GM20431 (cell line): Measurements from ENCODE around the gene WDFY4.
"Not testable (repeated sequence)": the region's sequence is repeated elsewhere in the genome, so short reads cannot be mapped to it uniquely, and the experiment has no call there.

Source experiments
- in situ Hi-C: fragments of 300-500 bp; cut with MseI, MboI; formaldehyde crosslinking; loops from one replicate; pipeline ENCODE4 v1.15.0; 2020; ENCODE audit warnings: low sequenced_read_pairs; ENCODE audit not compliant: unreplicated experiment

The WDFY4 gene, protein sequence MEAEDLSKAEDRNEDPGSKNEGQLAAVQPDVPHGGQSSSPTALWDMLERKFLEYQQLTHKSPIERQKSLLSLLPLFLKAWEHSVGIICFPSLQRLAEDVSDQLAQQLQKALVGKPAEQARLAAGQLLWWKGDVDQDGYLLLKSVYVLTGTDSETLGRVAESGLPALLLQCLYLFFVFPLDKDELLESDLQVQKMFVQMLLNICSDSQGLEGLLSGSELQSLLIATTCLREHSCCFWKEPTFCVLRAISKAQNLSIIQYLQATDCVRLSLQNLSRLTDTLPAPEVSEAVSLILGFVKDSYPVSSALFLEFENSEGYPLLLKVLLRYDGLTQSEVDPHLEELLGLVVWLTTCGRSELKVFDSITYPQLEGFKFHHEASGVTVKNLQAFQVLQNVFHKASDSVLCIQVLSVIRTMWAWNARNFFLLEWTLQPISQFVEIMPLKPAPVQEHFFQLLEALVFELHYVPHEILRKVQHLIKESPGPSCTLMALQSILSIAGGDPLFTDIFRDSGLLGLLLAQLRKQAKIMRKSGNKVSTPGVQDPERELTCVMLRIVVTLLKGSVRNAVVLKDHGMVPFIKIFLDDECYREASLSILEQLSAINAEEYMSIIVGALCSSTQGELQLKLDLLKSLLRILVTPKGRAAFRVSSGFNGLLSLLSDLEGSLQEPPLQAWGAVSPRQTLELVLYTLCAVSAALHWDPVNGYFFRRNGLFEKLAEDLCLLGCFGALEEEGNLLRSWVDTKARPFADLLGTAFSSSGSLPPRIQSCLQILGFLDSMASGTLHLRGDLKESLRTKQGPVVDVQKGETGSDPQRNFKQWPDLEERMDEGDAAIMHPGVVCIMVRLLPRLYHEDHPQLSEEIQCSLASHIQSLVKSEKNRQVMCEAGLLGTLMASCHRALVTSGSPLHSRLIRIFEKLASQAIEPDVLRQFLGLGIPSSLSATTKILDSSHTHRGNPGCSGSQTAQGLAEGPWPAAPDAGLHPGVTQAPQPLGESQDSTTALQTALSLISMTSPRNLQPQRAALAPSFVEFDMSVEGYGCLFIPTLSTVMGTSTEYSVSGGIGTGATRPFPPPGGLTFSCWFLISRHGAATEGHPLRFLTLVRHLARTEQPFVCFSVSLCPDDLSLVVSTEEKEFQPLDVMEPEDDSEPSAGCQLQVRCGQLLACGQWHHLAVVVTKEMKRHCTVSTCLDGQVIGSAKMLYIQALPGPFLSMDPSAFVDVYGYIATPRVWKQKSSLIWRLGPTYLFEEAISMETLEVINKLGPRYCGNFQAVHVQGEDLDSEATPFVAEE (N-terminal part only)

DNA sequence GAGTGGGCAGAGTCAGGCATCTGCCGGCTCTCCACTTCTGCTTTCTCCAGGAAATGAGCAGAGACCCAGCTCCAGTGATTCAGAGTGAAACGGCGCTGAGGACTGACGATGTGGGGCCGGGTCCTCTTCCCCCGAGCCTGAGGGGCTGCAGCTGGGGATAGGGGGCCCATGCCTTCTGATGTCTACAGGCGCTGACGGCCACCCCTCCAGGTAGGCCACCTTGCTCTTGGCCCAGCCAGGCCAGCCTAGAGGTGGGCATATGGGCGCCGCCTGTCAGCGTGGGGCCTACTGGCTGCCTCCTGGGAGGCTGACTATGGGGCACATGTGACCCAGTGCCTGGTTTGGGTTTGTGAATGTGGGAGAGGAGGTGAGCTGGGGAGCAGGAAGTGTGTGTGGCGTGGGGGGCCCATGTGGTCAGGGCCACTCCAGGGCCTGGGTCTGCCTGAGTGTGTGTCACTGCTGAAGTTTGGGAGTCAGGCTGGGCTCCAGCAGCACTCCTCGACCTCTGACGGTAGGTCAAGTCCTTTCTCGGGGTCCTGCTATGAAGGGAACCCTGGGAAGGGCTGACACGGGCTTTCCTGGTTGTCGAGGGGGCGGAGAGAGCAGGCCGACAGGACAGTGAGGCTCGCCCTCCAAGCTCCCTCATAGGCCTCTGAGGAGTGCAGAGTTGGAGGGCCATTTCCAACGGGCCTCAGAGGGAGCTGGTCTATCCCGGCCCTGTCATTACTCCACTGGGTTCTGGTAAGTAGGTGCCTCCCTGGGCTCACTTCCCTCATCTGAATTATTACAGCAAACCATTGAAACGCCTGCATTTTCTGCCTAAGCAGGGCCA, at the start of gene WDFY4:
Gene WDFY4 (plus strand): TSS at position 82 of the 832 bp plus-strand sequence. CDS start 24,860 bp downstream, outside the sequence.
- in situ Hi-C loops = no loop called here

DNA sequence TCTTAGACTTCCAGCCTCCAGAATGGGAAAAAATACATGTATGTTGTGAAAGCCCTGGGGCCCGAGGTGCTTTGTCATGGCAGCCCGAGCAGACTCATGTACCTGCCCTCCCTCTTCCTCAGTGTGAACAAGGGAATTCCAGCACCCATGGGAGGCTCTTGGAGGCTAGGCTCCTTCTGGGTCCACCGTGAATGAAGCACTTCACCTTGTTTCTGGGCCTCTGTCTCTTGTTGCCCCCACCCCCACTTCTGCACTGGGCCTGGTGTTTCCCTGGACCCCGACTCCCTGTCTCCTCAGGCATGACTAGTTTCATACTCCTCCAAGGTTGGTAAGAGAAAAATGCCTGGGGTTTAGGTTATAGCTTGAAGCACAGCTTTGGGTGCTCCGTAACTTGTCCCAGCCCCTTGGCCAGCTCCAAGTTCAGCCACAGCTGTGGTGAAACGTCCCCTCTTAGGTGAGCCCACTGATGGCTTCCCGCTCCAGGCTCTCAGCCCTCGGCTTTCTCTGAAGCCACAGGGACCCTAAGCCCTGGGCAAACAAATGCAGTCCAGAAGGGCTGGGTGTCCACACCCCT, 49.6 kb upstream of the WDFY4 start:
- in situ Hi-C loops = no loop called here

DNA sequence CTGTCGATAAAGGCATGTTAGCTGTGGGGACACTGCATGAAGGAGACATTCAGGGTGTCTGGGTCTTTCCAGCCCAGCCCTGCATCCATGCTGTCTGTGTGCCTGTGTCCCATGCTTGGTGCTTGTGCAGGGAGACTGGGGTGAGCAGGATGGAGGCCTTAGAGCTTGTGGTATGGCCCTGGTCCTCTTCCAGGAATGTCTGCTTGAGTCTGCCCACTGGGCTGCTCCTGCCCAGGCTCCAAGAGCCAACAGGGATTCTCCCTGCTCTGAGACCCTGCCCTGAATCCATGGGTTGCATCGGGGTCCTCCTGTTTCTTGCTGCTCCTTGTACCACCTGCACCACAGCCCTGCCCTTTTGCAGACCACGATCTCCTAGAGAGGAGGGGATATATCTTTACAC, 48.4 kb upstream of the WDFY4 start:
- in situ Hi-C loops = no loop called here

DNA sequence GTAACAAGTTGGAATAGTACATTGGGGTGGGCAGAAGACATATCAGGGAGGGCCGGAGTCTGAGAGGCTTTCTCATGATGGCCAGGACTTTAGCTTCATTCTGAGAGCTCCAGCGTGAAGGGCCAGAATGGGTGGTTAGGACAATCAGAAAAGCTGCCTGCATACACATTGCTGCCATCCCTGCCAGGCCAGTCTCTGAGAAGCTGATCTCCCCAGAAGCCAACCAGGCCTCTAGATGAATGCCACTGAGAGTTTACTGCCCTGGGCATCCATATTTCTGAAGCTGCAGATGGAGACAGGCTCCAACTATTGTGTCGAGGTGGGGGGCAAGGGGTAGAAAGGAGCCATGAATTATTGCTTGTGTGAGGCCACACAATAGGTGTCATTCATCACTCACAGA, 47.8 kb upstream of the WDFY4 start:
- in situ Hi-C loops = no loop called here

DNA sequence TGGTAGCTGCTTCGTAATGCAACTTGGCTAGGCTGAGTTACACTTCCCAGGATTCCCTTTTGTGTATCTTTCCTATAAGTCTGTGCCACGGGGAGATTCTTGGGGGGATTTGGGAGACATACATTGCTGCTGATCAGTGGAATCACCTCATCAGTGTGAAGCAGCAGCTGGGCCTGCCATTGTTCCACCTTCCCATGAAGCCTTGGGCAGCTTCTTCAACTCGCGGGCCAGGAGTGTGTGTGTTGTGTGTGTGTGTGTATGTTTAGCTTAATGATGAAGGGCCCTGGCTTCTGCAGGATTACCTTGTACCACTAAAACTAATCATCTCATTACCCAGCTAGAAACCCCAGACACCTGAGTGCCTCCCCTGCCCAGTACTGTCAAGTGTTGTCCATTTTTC, 46.5 kb upstream of the WDFY4 start:
- in situ Hi-C loops = no loop called here

DNA sequence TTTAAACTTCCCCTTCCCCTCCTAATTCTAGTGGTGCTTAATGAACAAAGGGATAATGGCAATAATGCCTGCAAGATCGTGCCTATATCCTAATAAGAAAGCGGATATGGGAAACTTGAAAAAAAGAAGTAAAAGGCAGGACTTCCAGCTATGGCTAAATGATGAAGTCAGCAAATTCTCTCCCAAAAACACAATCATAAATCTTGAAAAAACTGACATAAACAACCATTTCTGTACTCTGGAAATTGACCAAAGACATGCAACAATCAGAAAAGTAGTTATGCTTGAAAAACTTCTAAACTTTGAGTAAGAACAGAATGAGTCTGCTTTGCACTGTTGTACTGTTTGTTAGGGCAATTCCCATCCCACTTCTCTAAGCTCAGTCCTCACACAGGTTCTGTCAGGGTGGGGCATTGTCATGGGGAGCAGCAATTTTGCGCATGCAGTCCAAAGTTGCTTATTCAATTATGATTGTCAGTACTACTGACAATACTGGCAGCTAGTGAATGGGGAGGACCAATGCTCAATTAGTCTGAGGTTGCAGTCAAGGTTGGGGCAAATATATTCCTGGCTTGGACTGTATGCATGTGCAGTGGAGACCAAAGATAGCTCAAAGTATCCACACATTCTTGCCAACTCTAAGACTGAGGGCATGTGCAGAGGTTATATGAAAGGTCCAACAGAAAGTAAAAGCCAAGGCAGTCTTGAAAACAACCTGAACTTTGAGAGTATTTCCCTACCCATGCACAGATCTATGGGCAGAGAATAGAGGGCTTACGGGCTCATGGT, 45.7 kb upstream of the WDFY4 start:
- in situ Hi-C loops = no loop called here

DNA sequence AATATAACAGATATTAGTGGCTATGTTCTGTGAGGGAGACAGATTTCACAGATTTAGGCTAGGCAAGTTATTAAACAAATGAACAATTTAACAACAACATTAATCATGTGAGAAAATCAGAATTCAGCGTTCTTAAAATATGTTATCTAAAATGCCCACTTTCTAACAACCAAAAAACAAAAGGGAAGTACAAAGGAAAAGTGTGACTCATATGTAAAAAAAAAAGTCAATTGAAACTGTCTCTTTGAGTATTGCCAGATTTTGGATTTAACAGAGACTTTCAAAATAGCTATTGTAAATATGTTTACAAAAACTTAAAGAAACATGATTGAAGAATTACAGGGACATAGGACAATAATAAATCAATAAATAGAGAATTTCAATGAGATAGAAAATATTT, 45.0 kb upstream of the WDFY4 start:
- in situ Hi-C loops = no loop called here

DNA sequence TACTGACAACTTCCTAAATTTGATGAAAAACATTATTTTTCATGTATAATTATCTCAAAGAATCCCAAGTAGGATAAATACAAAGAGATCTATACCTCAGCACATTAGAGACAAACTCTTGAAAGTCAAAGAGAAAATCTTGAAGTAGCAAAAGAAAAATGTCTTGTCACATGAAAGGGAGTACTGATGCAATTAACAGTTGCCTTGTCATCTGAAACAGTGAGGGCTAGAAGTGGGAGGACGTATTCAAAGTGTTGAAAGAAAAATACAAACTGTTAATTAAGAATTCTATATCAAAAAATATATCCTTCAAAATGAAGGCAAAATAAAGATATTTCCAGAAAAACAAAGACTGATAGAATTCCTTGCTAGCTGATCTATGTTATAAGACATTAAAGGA, 44.3 kb upstream of the WDFY4 start:
- in situ Hi-C loops = no loop called here

DNA sequence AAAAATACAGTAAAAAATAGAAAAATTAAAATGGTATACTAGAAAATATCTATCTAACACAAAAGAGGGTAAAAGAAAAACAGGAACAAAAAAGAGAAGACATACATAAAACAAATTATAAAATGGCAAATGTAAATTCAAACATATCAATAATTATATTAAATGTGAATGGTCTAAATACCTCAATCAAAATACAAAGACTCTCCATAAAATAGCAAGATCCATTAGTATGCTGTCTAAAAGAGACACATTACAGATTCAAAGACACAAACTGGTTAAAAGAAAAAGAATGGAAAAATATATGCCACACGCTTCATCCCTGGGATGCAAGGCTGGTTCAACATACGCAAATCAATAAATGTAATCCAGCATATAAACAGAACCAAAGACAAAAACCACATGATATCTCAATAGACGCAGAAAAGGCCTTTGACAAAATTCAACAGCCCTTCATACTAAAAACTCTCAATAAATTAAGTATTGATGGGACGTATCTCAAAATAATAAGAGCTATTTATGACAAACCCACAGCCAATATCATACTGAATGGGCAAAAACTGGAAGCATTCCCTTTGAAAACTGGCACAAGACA, 43.5 kb upstream of the WDFY4 start:
- in situ Hi-C loops = not testable (repeated sequence)

DNA sequence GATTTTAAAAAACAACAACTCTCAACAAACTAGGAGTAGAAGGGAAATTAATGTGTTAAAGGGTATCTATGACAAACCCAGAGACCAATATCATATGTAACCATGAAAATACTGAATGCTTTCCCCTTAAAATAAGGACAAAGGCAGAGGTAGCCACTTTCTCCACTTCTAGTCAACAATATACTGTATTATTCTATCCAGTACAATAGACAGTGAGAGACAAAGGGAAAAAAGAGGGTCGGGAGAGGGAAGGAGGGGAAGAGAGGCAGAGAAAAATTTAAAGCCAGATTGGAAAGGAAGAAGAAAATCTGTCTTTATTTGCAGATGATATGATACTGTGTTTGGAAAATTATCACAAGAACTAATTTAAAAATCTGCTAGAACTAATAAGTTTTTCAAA, 39.1 kb upstream of the WDFY4 start:
- in situ Hi-C loops = no loop called here

DNA sequence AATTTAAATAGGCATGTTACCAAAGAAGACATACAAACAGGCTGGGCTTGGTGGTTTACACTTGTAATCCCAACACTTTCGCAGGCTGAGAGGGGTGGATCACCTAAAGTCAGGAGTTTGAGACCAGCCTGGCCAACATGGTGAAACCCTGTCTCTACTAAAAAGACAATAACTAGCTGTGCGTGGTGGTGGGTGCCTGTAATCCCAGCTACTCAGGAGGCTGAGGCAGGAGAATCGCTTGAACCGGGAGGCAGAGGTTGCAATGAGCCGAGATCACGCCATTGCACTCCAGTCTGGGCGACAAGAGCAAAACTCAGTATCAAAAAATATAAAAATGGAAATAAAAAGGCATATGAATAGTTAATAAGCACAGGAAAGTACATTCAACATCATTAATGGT, 37.6 kb upstream of the WDFY4 start:
- in situ Hi-C loops = not testable (repeated sequence)

DNA sequence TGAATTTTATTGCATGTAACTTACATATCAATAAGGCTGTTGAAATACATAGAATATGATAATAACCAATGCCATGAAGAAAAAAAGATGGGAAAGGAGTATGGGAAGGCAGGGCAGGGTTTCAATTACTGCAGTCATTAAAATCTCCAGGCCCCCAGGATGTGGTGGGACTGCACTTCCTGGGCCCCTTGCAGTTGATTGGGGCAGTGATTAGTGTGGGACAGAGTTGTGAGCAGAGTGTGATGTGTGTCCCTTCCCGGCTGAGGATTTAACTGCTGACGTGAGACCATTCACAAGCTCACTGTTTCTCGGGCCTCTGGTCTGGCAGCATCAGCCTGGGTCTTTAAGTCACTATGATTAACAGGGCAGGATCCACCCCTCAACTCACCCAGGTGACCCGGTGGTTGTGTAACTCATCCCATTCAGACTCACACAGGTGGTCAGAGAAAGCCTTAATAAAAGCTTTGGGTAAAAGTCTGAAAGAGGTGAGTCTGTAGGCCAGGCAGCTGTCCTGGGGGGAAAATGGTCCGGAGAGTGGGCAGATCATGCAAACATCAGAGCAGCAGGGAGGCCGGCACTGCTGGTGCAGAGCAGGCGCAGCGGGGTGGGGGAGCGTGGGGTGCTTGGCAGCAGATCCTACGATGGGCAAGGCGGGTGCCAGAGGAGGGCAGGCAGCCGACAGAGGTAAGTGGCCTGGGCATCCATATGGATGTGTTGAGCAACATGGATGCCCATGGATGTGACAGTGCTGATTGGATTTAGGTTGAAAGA, 36.3 kb upstream of the WDFY4 start:
- in situ Hi-C loops = no loop called here

DNA sequence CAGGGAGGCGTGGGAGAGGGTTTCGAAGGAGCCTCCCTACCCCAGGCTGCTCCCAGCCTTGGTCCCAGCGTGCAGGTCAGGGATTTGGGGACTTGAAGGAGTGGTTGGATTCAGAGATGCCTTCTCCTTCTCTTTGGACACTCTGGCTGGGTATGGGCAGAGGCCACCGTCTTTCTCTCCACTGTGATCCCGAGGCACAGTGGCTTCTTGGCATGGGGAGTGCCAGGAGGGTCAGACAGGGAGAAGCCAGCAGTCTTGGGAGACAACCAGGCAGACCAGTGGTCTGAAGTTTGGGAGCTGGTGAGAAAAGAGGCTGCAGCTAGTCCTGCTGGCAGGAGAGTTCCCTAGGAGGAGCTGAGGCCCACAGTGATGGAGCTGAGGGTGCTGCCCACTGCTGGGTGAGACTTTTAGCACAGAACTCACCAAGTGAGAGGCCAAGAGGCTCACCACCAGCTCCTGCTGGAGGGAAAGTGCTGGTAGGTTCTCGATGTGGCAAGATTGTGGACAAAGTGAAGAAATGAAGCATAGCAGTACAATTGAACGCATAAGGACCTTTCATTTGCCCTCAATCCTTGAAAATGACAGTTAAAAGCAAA, 35.2 kb upstream of the WDFY4 start:
- in situ Hi-C loops = no loop called here

DNA sequence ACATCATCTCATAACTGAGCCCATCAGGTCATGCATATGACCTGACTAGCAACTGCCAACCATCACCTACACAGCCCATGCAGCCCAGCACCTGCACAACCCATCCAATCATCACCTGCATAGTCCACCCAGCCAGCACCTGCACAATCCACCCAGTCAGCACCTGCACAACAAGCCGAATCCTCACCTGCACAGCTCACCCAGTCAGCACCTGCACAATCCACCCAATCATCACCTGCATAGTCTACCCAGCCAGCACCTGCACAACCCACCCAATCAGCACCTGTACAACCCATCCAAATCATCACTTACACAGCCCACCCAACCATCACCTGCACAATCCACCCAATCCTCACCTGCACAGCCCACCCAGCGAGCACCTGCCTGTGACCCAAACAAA, 33.4 kb upstream of the WDFY4 start:
- in situ Hi-C loops = loop anchor here (5.0 kb wide), 1 partner anchor 104 kb away; no protein-coding TSS in a partner anchor

DNA sequence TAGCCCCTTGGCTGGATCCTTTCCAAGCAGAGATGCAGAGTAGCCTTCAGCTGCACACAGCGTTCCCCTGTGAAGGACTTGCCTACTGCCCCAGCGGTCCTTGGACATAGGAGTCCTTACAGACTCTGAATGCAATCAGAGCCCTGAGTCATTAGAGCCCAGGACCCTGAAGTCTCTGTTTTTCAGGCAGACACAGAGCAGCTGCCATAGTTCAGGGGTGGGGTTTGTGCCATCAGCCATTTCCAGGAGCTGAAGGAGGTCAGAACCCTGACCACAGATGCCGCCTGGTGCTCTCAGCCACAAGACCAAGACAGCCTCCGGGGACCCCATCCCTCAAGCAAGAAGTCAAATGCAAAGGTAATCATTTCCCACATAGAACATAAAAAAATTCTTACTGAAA, 32.8 kb upstream of the WDFY4 start:
- in situ Hi-C loops = loop anchor here (5.0 kb wide), 1 partner anchor 105 kb away; no protein-coding TSS in a partner anchor

DNA sequence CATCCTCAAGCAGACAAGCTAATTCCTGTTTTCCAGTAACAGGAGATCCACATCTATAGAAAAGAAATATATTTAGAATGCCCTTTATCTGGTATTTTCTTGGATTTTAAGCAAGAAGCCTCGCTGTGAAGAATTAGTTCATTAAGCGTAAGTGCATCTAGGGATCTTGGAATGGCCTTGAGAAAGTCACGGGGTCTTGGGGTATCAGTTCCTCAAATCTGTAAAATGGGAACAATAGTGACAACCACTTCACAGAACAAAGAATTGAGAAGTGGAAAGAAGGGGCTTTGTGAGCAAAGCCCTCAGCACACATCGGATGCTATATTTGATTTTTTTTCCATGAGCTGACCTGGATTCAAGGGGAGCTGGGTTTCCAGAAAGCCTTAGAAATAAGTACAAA, 32.3 kb upstream of the WDFY4 start:
- in situ Hi-C loops = loop anchor here (5.0 kb wide), 1 partner anchor 105 kb away; no protein-coding TSS in a partner anchor

DNA sequence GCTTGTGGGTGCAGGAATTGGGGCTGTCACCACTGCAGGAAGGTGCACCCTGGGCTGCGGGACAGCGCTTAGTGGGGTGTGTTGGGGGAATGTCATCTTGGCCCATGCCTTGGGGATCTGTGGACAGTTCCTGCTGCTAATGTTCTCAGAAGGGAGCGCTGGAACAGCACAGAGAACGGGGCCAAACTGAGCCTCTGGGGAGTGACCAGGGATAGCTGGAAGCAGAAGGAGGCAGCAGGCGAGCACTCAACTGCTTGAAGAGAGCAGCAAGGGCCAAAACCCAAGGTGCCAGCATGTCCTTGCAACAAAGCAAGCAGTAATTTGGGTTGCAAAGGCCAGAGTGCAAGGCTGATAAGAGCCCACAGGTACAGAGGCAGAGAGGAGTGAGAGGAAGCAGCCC, 31.3 kb upstream of the WDFY4 start:
- in situ Hi-C loops = loop anchor here (5.0 kb wide), 1 partner anchor 106 kb away; no protein-coding TSS in a partner anchor
